IMR-90 (cell line): ENCODE results near the gene RALGPS2. TPM values are rescaled to one million over a fixed set of nuclear protein-coding genes. Genes with fewer than 3 reads are reported as not detected.

Experiments used
- ATAC-seq: fragments of 200-7000 bp; cut with Tn5 transposase; 2 replicates; pipeline ENCODE4 v1.9.1; 2020; ENCODE audit warnings: low read depth, mild to moderate bottlenecking, moderate library complexity
- BruUV-seq: library from RNA; stranded (reverse); fragments of 400-500 nt; replicated peaks from 2 replicates; lab custom pipeline; 2021; lab: Mats Ljungman, UMichigan
- CTCF ChIA-PET: fragments of 300-600 bp; formaldehyde crosslinking; extraction: SDS; loops from one replicate; lab custom pipeline; 2021; ENCODE audit warnings: antibody characterized with exemption; lab: Yijun Ruan, JAX
- POLR2A ChIA-PET: fragments of 300-600 bp; sonication (Branson Sonifier 250); formaldehyde crosslinking; loops from one replicate; lab custom pipeline; 2022; ENCODE audit warnings: antibody characterized with exemption; ENCODE audit not compliant: unreplicated experiment; lab: Charles Lee
- DNase-seq: peaks from one replicate; pipeline ENCODE4 v3.0.0; 2013
- H2AFZ ChIP-seq: replicated peaks from 2 replicates; pipeline ENCODE3; 2013; ENCODE audit warnings: low read length, mild to moderate bottlenecking; ENCODE audit not compliant: poor library complexity
- H2AK5ac ChIP-seq: 2 replicates; pipeline ENCODE4 v1.6.1; 2013; ENCODE audit warnings: low read depth, low read length, inconsistent platforms
- H2AK9ac ChIP-seq: replicated peaks from 2 replicates; pipeline ENCODE3; 2013; ENCODE audit warnings: mild to moderate bottlenecking, low read depth, low read length, moderate library complexity; ENCODE audit not compliant: poor library complexity
- H2BK120ac ChIP-seq: 2 replicates; pipeline ENCODE4 v1.6.1; 2013; ENCODE audit warnings: low read depth, low read length, inconsistent platforms
- H2BK15ac ChIP-seq: 3 replicates; pipeline ENCODE4 v1.6.1; 2013; ENCODE audit warnings: low read depth, low read length, inconsistent platforms
- H2BK20ac ChIP-seq: 2 replicates; pipeline ENCODE4 v1.6.1; 2013; ENCODE audit warnings: low read depth, mild to moderate bottlenecking, inconsistent platforms, low read length, moderate library complexity
- H2BK5ac ChIP-seq: 2 replicates; pipeline ENCODE4 v1.6.1; 2013; ENCODE audit warnings: mild to moderate bottlenecking, low read depth, low read length, inconsistent platforms; ENCODE audit not compliant: poor library complexity, severe bottlenecking
- H3K14ac ChIP-seq: replicated peaks from 2 replicates; pipeline ENCODE4 v1.6.1; 2013; ENCODE audit warnings: low read depth, low read length, inconsistent platforms
- H3K18ac ChIP-seq: 2 replicates; pipeline ENCODE4 v1.6.1; 2013; ENCODE audit warnings: low read depth, low read length, control low read depth
- H3K23ac ChIP-seq: 2 replicates; pipeline ENCODE4 v1.6.1; 2013; ENCODE audit warnings: low read depth, low read length, inconsistent platforms
- H3K27ac ChIP-seq: 2 replicates; pipeline ENCODE4 v1.5.1; 2013; ENCODE audit warnings: mild to moderate bottlenecking, control low read depth, low read length; ENCODE audit not compliant: insufficient read depth
- H3K27me3 ChIP-seq: 2 replicates; pipeline ENCODE4 v1.6.1; 2013; ENCODE audit warnings: low read length; ENCODE audit not compliant: control insufficient read depth, insufficient read depth
- H3K36me3 ChIP-seq: 2 replicates; pipeline ENCODE4 v1.6.1; 2013; ENCODE audit warnings: low read length, mixed read lengths; ENCODE audit not compliant: control insufficient read depth, insufficient read depth
- H3K4ac ChIP-seq: 2 replicates; pipeline ENCODE4 v1.6.1; 2013; ENCODE audit warnings: low read depth, low read length, inconsistent platforms
- H3K4me1 ChIP-seq: 2 replicates; pipeline ENCODE4 v1.6.1; 2013; ENCODE audit warnings: low read length, mixed read lengths; ENCODE audit not compliant: control insufficient read depth, insufficient read depth
- H3K4me2 ChIP-seq: 2 replicates; pipeline ENCODE4 v1.6.1; 2013; ENCODE audit warnings: low read depth, mild to moderate bottlenecking, control low read depth, low read length, moderate library complexity
- H3K4me3 ChIP-seq: 2 replicates; pipeline ENCODE4 v1.5.1; 2013; ENCODE audit warnings: low read depth, mild to moderate bottlenecking, control low read depth, low read length, moderate library complexity; ENCODE audit not compliant: insufficient read depth
- H3K56ac ChIP-seq: 2 replicates; pipeline ENCODE4 v1.6.1; 2013; ENCODE audit warnings: low read length, inconsistent platforms; ENCODE audit not compliant: insufficient read depth; ENCODE audit errors: extremely low read depth
- H3K79me1 ChIP-seq, 2 experiments: 2 replicates each; pipeline ENCODE4 v1.6.1; 2013; ENCODE audit warnings: low read length in 2 of 2, inconsistent platforms in 1 of 2, low read depth in 1 of 2
- H3K9ac ChIP-seq: 2 replicates; pipeline ENCODE4 v1.6.1; 2013; ENCODE audit warnings: low read depth, low read length, control low read depth
- H3K9me1 ChIP-seq: 2 replicates; pipeline ENCODE4 v1.6.1; 2013; ENCODE audit warnings: low read length, inconsistent platforms; ENCODE audit not compliant: insufficient read depth
- H3K9me3 ChIP-seq: 2 replicates; pipeline ENCODE4 v1.6.1; 2013; ENCODE audit warnings: low read length; ENCODE audit not compliant: control insufficient read depth, insufficient read depth
- H4K20me1 ChIP-seq: 2 replicates; pipeline ENCODE4 v1.6.1; 2013; ENCODE audit warnings: low read length, inconsistent platforms; ENCODE audit not compliant: insufficient read depth
- H4K5ac ChIP-seq: 2 replicates; pipeline ENCODE4 v1.6.1; 2013; ENCODE audit warnings: mild to moderate bottlenecking, low read depth, low read length, control low read depth
- H4K8ac ChIP-seq, 2 experiments: 2 replicates each; pipeline ENCODE4 v1.6.1; 2013; ENCODE audit warnings: low read depth in 2 of 2, low read length in 2 of 2, control low read depth in 1 of 2, inconsistent platforms in 1 of 2
- H4K91ac ChIP-seq: 2 replicates; pipeline ENCODE4 v1.6.1; 2013; ENCODE audit warnings: low read depth, low read length, inconsistent platforms; ENCODE audit not compliant: insufficient read depth
- BHLHE40 ChIP-seq: fragments of 150-350 bp; IDR thresholded peaks from 2 replicates; pipeline ENCODE4 v1.6.1; 2016; ENCODE audit warnings: mild to moderate bottlenecking, low read depth, low read length
- CEBPB ChIP-seq: IDR thresholded peaks from 2 replicates; pipeline ENCODE4 v1.6.1; 2012; ENCODE audit warnings: low read depth, low read length, improper control_type of control experiment
- CHD1 ChIP-seq: IDR thresholded peaks from 2 replicates; pipeline ENCODE4 v1.6.1; 2012; ENCODE audit warnings: low read depth, low read length, improper control_type of control experiment
- FOS ChIP-seq: fragments of 150-350 bp; IDR thresholded peaks from 2 replicates; pipeline ENCODE4 v1.6.1; 2016; ENCODE audit warnings: low read depth, low read length
- MAFK ChIP-seq: IDR thresholded peaks from 2 replicates; pipeline ENCODE4 v1.6.1; 2012; ENCODE audit warnings: low read depth, low read length, improper control_type of control experiment
- MAZ ChIP-seq: IDR thresholded peaks from 2 replicates; pipeline ENCODE4 v1.6.1; 2012; ENCODE audit warnings: low read depth, mild to moderate bottlenecking, low read length, improper control_type of control experiment, moderate library complexity, borderline replicate concordance
- MXI1 ChIP-seq: IDR thresholded peaks from 2 replicates; pipeline ENCODE4 v1.6.1; 2012; ENCODE audit warnings: low read depth, mild to moderate bottlenecking, low read length, moderate library complexity, borderline replicate concordance
- NFE2L2 ChIP-seq: fragments of 150-350 bp; IDR thresholded peaks from 2 replicates; pipeline ENCODE4 v1.6.1; 2016; ENCODE audit warnings: low read depth, mild to moderate bottlenecking, low read length
- POLR2A ChIP-seq: IDR thresholded peaks from 2 replicates; pipeline ENCODE4 v1.6.1; 2012; ENCODE audit warnings: mild to moderate bottlenecking, low read depth, low read length
- RAD21 ChIP-seq: IDR thresholded peaks from 2 replicates; pipeline ENCODE4 v1.6.1; 2012; ENCODE audit warnings: low read length, improper control_type of control experiment
- RCOR1 ChIP-seq: IDR thresholded peaks from 2 replicates; pipeline ENCODE4 v1.6.1; 2012; ENCODE audit warnings: mild to moderate bottlenecking, low read length, improper control_type of control experiment; ENCODE audit not compliant: insufficient replicate concordance
- RFX5 ChIP-seq: IDR thresholded peaks from 2 replicates; pipeline ENCODE4 v1.8.0; 2012; ENCODE audit warnings: low read depth, mild to moderate bottlenecking, low read length, moderate library complexity
- SMC3 ChIP-seq: fragments of 150-350 bp; IDR thresholded peaks from 2 replicates; pipeline ENCODE4 v1.6.1; 2016; ENCODE audit warnings: low read depth, mild to moderate bottlenecking, antibody characterized with exemption, low read length, moderate library complexity
- WGBS, 2 experiments: methylation state at CpG; one replicate each; pipeline versions ENCODE4 v1.1.5 to v1.1.7; 2013; ENCODE audit warnings: missing lambda C conversion rate in 2 of 2; ENCODE audit not compliant: insufficient read length in 1 of 2; ENCODE audit errors: extremely low coverage in 2 of 2; 5-methylcytosine and 5-hydroxymethylcytosine counted together
- dilution Hi-C: fragments of 300-500 bp; cut with HindIII; formaldehyde crosslinking; loops from one replicate; pipeline ENCODE4 v1.14.3; 2018; ENCODE audit warnings: low sequenced_read_pairs; ENCODE audit not compliant: unreplicated experiment
- in situ Hi-C: fragments of 300-500 bp; cut with MboI; formaldehyde crosslinking; loops from 3 replicates; pipeline ENCODE4 v1.14.3; 2019; ENCODE audit warnings: low sequenced_read_pairs, inconsistent platforms, mixed read lengths
- intact Hi-C: fragments of 100-400 bp; cut with micrococcal nuclease; formaldehyde crosslinking; loops from 2 replicates; pipeline ENCODE4 v1.10.0; 2022
- polyA plus RNA-seq, 3 experiments: library from polyadenylated mRNA; depleted of rRNA; stranded (reverse); fragments of >200 nt; gene quantifications; 2 replicates each; pipeline ENCODE4 v1.2.3, GENCODE V29; 2012; ENCODE audit warnings: low replicate concordance in 1 of 3
- total RNA-seq: library from RNA; depleted of rRNA; stranded (reverse); fragments of >200 nt; gene quantifications from 2 replicates; pipeline ENCODE4 v1.2.3, GENCODE V29; 2012
- TF ChIP-seq, protein P1 (sequence below): conservative IDR thresholded peaks from 2 replicates; pipeline ENCODE4 v1.5.1; 2012; ENCODE audit warnings: mild to moderate bottlenecking, low read depth, low read length, improper control_type of control experiment
- TF ChIP-seq, protein P2 (sequence below): fragments of 150-350 bp; IDR thresholded peaks from 2 replicates; pipeline ENCODE4 v1.6.1; 2017; ENCODE audit warnings: mild to moderate bottlenecking, antibody characterized with exemption, low read length, low read depth
- TF ChIP-seq, protein P3 (sequence below): fragments of 150-350 bp; IDR thresholded peaks from 2 replicates; pipeline ENCODE4 v1.6.1; 2016; ENCODE audit warnings: low read depth, mild to moderate bottlenecking, low read length, moderate library complexity, borderline replicate concordance

Gene RALGPS2
- total and polyA plus RNA-seq, 2 of the 4 experiments (the other 2 are of a cell fraction): 13.8 to 148 TPM

DNA sequence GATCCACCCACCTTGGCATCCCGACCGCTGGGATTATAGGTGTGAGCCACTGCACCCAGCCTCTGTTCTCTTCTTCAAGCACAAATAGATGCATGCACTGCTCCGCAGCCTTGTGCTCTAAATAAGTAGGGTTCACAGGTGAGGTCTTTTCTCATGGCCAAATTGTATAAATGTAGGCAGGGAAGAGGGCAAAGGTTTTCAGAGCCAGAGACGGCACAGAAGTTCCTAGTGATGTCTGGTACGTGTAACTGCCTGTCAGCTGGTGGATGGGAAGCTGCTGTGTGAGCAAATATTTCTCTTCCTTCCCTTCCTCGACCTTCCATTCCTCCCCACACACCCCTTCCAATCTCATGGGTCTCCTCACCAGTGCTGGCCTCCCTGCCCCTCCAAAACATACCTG lies 229.9 kb downstream of the RALGPS2 start:
- H3K9ac ChIP-seq: no peak overlapping the region
- no peak overlapping the region for H2AK5ac ChIP-seq
- WGBS, 2 experiments: no CpG with 5 or more reads among the region's 6 CpGs
- H2BK20ac ChIP-seq: no peak overlapping the region
- intact Hi-C loops: no loop called here
- no peaks in the 10 kb centered on the region for H3K9me1 ChIP-seq
- H4K5ac ChIP-seq: no peak overlapping the region
- no peaks in the 10 kb centered on the region for H3K9me3 ChIP-seq
- H2BK15ac ChIP-seq: no peak overlapping the region
- H3K23ac ChIP-seq: no peak overlapping the region
- H3K27ac ChIP-seq: no peak overlapping the region
- H3K4me1 ChIP-seq: peaks cover 3% of the 10 kb centered on the region; the same call in 1 of the 2 replicates
- ChIA-PET CTCF (no interaction called here), POLR2A (no interaction called here)
- H3K56ac ChIP-seq: no peak overlapping the region
- H2AK9ac ChIP-seq: no peak overlapping the region
- H3K14ac ChIP-seq: no peak overlapping the region
- no peak overlapping the region for H4K8ac ChIP-seq
- no peaks in the 10 kb centered on the region for H3K36me3 ChIP-seq
- no peak for DNase-seq
- no peak overlapping the region for H2BK120ac ChIP-seq
- no peak overlapping the region for H3K18ac ChIP-seq
- 0 out of 2 replicates have a peak overlapping the region, but pooled peaks have one; percentile 5 for H3K4ac ChIP-seq
- dilution Hi-C loops: no loop called here
- TF ChIP-seq, protein P1, sequence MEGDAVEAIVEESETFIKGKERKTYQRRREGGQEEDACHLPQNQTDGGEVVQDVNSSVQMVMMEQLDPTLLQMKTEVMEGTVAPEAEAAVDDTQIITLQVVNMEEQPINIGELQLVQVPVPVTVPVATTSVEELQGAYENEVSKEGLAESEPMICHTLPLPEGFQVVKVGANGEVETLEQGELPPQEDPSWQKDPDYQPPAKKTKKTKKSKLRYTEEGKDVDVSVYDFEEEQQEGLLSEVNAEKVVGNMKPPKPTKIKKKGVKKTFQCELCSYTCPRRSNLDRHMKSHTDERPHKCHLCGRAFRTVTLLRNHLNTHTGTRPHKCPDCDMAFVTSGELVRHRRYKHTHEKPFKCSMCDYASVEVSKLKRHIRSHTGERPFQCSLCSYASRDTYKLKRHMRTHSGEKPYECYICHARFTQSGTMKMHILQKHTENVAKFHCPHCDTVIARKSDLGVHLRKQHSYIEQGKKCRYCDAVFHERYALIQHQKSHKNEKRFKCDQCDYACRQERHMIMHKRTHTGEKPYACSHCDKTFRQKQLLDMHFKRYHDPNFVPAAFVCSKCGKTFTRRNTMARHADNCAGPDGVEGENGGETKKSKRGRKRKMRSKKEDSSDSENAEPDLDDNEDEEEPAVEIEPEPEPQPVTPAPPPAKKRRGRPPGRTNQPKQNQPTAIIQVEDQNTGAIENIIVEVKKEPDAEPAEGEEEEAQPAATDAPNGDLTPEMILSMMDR: no peak
- TF ChIP-seq NFE2L2: no peak
- TF ChIP-seq, protein P2, sequence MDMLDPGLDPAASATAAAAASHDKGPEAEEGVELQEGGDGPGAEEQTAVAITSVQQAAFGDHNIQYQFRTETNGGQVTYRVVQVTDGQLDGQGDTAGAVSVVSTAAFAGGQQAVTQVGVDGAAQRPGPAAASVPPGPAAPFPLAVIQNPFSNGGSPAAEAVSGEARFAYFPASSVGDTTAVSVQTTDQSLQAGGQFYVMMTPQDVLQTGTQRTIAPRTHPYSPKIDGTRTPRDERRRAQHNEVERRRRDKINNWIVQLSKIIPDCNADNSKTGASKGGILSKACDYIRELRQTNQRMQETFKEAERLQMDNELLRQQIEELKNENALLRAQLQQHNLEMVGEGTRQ: no peak
- TF ChIP-seq CEBPB: no peak
- TF ChIP-seq RFX5: no peak
- TF ChIP-seq MAFK: no peak
- no peak for TF ChIP-seq POLR2A
- TF ChIP-seq FOS: no peak
- TF ChIP-seq BHLHE40: no peak
- no peak for TF ChIP-seq MAZ
- no peak for TF ChIP-seq CHD1
- no peak for TF ChIP-seq MXI1
- no peak for TF ChIP-seq SMC3
- TF ChIP-seq RAD21: no peak
- no peak for TF ChIP-seq RCOR1
- TF ChIP-seq, protein P3, sequence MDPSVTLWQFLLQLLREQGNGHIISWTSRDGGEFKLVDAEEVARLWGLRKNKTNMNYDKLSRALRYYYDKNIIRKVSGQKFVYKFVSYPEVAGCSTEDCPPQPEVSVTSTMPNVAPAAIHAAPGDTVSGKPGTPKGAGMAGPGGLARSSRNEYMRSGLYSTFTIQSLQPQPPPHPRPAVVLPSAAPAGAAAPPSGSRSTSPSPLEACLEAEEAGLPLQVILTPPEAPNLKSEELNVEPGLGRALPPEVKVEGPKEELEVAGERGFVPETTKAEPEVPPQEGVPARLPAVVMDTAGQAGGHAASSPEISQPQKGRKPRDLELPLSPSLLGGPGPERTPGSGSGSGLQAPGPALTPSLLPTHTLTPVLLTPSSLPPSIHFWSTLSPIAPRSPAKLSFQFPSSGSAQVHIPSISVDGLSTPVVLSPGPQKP: no peak
- H3K4me2 ChIP-seq: no peak overlapping the region
- peak; percentile 30 for ATAC-seq
- H2BK5ac ChIP-seq: no peak overlapping the region
- H3K79me1 ChIP-seq: no peaks in the 10 kb centered on the region
- no peak overlapping the region for H3K4me3 ChIP-seq
- no peaks in the 10 kb centered on the region for H4K20me1 ChIP-seq
- in situ Hi-C loops: no loop called here
- H3K27me3 ChIP-seq: peaks cover 24% of the 10 kb centered on the region
- no peak overlapping the region for H2AFZ ChIP-seq
- no peak overlapping the region for H4K91ac ChIP-seq
- BruUV-seq: no TSS peak
